ENCODE data around the gene KCTD21.

KCTD21 gene

DNA sequence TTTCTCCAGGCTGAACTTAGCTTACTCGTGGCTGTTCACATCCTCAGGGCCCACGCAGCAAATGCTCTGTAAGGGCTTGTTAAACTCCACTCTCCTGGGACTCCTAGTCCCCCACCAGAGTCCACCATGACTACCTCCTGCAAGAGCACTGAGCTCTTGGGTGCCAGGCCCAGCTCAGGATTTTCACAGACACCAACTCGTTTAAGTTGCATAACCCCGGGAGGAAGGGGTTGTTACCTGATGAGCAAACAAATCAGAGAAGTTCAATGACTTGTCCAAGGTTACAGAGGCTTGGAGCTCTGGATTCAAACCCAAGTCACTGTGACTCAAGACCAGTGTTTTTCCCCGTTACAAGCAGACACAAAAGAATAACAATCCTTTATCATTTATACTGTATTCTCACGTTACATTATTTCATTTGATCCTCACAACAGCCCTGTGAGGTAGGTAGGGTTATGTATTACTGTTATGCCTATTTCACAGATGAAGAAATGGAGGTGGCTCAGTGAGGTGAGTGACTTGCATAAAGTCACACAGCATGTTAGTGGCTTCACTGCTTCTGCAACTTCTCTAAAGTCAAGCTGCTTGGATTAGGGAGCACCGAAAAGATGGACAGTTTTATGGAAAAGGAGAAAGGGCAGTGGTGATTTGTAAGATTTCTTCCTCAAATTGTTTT, 17.4 kb downstream of the KCTD21 start:
- no peak for DNase-seq

DNA sequence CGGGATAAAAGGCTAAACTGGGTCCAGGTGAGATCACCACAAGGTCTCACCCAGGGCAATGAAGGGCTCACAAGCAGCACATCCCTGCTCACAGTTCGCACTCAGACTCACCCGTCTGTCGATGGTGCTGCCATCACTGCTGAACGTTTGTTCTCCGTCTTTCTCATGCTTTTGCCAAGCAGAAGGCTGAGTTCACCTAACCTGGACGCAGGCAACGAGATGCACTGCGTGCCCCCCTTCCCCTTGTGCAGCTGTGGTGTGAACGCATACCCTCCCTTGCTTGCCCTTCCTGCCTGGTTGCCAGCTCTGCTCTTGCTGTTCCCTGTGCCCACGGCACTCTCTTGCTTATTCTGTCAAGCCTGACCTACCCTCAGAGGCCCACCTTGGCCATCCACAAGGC, 18.0 kb downstream of the KCTD21 start:
- no peak for DNase-seq

DNA sequence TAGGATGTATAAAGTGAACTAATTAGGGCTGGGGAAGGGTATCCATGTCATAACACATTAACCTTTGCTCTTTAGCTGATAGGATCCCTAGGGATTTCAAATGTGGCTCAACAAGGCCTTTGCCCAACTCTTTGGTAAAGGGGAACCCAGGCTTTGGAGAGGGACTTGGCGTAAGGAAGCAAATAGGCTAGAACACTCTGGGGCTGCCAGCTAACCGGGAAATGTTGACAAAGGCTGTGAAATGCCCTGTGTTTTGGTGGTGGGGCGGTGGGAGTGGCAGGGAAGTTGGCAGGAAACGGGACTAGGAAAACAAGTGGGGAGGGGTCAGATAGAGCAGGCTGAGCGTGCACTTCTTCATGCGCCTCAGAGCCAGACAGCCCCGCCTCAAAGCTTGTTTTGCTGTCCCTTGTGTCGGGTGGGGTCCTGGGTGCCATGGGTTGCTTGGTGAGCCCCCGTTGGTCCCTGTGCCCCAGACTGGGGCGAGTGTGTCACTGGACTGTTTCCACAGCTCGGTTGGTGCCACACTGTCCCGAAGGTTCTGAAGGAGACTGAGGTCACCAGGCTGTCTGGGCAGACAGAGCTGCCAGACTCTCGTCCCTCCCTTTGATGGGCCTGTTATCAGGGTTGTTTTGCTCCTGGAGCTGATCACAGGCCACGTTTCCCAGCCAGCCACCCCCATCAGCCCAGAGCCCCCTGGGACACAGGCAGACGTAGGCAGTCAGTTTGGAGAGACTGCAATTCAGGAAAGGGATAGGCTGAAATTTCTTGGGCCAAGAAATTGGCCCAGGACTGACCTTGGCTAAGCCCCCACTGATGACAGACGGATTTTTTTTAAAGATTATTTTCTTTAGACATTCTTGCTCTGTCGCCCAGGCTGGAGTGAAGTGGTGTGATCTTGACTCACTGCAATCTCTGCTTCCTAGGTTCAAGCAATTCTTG, 19.6 kb downstream of the KCTD21 start:
- DNase-seq: no peak

DNA sequence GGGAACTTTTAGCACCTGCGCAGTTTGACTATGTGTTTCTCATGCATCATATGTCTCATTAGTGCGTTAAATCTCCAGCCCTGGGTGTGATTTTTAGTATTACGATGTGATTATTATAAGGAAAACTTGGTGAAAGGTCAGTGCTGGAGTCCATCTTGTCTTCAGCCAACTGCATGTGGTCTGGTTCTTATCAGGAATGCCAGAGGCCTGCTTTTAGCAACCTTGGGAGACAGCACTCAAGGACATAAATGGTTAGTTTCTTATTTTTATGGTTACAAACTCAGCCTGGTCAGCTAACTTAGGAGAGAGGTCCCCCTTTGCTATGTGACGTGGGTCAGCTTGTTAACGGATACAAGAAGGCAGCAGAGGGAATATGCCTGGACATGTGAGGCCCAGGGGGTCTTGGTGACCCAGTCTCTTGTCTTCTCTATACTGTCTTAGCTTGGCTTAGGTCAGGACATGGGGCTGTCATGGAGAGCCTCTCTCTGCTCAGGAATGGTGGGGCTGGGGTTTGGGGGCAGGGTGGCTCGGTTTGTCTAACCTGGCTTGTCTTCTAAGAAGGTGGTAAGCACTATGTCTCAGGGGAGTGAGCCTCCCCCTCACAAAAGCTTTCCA, 21.5 kb downstream of the KCTD21 start:
- no peak for DNase-seq

DNA sequence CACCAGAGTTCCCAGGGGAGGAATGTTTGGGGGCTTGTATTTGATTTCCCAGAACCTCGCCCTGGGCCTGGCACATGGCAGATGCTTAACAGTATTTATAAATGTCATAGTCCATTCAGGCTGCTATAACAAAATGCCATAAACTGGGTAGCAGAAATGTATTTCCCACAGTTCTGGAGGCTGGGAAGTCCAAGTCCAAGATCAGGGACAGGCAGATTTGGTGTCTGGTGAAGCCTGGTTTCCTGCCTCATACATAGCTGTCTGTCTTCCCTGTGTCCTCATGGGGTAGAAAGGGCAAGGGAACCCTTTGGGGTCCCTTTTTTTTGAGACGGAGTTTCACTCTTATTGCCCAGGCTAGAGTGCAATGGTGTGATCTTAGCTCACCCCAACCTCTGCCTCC, 24.0 kb downstream of the KCTD21 start:
- no peak for DNase-seq

DNA sequence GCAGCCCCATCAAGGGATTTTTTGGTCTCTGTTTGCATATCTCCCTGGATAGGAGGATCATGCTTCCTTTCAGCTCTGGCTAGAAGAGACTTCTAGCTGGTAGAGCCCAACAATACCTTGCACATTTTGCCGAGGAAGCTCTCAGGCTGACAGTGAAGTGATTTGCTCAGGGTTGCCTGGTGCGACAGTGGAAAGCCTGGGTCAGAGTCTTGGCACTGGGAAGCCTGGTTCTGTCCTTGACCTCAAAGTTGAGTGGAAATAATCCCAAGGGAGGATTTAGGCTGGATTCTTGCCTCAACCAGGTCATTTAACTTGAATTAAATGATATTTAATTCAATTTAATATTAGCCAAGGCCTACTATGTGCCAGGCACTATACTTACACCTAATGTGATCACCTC, 24.6 kb downstream of the KCTD21 start:
- DNase-seq: no peak

DNA sequence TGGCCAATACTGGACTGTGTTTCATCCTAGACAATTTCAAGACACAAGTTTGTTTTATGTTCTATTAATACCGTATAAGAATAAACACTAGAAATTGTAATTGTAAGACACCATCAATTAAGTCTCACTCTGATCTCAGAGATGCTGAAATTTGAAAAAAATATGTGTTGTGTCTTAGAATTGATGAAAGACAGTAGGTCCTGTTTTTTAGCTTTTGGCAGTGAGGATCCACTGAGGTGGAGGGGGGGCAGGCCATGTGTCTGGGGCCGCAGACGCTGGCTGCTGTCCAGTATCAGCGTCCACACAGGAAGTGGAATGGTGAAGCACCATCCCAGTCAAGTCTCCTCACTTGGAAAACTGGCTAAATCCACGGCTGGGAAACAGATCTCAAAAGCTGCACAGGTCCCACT, 26.5 kb downstream of the KCTD21 start:
- DNase-seq: no peak

DNA sequence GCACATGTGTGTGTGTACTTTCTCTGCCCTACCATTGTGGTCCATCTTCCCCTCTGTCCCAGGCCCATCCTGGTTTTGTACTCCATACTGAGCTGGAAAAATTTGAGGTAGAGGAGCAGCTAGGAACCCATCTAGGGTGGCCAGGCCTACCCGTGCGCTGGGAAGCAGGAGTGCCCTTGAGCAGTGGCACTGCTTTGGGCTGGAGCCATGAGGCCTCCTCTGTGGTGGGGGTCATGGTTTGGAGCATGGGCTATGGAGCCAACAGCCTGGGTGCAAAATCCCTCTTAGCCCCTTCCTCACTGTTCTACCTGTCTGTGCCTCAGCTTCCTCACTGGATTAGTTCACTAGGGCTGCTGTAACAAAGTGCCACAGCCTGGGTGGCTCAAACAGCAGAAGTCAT, 27.1 kb downstream of the KCTD21 start:
- DNase-seq: no peak

DNA sequence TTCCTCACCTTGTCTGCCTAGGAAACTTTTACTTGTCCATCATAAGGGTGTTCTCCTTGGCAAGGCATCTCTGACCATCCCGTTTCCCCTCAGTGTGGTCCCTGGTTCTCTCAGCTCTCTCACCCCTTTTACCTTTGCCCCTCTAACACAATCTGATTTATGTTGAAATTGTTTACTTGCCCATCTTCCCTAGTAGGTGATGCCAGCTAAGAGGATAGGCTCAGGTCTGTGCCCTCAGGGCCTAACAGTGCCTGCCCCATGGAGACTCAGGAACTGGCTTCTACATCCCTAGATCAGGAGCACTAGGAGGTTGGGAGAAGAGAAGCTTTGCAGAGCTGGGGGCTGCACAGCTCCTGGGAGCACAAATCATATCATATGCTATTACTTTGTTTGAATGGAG, 27.9 kb downstream of the KCTD21 start:
- no peak for DNase-seq

DNA sequence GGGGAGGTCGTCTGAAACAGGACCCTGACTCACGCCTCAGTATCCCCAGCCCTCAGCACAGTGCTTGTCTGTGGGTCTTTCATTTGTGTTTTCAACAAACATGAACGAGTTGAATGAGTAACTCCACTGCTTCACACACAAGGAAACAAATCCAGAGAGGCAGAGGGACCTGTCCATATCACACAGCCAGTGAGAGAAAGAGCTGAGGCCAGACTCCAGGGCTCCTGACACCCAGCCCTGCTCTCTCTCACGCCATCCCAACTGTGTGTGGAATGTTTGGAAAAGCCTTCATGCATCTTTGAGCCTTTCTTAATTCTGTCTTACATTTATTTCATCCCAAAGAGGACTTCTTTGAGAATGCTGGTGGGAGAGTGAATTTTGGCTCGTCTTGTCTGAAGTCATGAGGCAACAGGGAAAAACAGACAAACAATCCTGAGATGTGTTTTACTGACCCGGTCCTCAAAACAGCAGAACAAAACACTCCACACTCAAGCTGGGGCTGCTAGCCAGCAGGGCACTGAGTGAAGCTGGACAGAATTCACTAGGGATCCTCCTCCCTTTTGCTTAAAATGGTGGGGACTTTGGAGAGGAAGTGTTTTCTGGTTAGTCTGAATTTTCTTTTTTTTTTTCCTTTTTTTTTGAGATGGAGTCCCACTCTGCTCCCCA, 29.3 kb downstream of the KCTD21 start:
- no peak for DNase-seq

DNA sequence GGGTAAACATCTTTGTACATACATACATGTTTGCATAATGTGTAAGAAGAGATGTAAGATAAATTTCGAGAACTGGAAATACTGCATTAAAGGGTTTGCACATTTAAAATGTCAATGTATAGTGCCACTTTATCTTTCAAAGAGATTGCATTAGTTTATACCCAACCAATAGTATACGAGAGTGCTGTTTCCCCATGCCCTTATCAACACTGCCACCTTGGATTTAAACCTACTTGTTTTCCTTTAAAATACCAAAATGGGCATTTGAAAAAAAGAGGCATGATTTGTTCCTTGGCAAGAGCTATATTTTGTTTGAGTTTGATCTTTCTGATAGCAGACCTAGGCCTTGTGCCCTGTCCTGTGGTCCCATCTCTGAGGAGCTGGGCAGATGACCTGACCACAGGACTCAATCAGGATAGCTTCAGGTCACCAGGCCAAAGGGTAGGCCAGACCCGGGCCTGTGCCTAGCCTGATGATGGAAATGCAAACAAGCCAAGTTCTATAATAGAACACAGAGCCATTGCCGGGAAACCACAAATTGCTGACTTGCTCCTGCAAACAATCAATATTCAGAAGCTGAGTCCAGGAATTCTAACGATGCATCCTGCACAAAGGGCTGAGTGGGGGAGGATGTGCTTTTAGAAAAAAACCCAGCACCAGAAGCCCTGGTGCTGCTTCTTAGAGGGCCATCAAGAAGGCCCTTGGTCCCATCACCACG, 32.1 kb downstream of the KCTD21 start:
- DNase-seq: no peak

DNA sequence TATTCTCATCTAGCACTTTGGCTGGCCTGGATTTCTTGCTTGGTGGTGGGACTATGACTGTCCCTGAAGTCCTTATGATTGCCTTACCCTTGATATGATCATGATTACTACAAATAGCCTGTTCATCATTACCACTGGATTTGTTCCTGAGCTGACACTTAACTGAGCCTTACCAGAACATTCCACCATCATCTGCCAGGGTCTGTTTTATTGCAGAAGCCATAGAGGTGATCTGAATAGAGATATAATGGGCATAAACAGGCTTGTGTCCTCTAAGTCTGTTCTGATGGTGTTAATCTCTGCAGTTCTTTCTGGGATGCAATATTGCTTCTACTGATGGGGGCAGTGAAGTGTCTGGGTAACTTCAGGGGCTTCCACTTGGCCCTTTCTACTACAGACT, 36.6 kb downstream of the KCTD21 start:
- no peak for DNase-seq

DNA sequence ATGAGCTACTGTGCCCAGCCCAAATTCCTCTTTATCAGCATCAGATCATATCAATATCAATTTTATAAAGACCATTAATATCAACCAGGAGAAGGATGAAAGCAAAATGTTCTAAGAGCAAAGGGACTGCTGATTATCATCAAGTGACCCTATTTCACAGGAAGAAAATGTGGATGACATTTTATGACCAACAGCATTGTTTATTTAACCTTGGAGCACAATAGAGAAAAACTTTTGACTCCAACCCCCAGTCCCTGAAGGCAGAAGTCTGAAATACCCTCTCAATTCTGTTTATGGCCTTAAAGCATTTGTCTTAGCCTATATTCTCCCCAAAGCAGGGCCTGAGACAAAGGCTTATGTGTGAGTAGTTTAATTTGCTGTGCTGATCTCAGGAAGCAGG, 37.7 kb downstream of the KCTD21 start:
- no peak for DNase-seq

DNA sequence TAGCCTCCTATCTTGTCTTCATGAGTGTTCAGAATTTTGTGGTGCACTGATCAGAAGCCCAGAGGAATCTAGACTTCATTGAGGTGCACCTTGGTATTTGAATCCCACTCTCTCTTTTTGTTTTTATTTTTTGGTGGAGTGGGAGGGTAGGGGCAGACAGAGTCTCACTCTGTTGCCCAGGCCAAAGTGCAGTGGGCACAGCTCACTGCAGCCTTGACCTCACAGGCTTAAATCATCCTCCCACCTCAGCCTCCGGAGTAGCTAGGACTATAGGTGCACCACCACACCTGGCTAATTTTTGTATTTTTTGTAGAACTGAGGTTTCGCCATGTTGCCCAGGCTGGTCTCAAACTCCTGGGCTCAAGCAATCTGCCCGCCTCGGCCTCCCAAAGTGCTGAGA, 38.1 kb downstream of the KCTD21 start:
- no peak for DNase-seq

DNA sequence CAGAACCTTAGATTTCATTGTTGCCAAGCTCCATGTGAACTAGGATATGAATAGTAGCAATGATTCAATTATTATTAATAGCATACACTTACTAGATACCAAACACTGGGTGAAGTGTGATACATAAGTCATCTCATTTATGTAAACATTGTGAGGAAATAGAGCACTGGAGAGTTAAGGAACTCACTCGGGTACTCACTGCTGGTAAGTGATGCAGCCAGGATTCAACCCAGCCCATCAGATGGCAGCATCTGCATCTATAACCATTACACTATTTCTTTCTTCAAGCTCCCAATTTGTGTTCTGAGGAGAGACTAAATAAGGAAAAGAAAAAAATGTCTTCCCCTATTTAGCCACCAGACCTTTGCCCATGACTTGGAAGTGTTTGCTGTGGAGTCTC, 38.8 kb downstream of the KCTD21 start:
- no peak for DNase-seq

DNA sequence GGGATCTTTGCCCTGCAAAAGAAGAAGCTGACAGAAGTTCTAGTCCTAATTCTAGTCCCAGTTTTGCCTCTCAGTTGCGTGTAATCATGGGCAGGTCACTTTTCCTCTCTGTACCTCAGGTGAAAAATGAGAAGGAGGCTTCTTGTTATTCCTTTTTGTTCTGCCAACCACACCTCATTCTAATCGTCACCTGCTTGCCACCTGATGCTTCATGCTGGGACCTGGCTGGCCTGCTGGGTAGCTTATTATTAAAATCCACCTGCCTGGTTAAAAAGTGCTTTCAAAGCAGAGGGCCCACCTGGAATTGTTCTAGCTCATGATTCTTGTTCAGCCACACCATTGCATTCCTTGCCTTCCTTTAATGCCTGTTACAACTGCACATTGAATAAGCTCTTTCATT, 40.6 kb downstream of the KCTD21 start:
- DNase-seq: peak; percentile 57

DNA sequence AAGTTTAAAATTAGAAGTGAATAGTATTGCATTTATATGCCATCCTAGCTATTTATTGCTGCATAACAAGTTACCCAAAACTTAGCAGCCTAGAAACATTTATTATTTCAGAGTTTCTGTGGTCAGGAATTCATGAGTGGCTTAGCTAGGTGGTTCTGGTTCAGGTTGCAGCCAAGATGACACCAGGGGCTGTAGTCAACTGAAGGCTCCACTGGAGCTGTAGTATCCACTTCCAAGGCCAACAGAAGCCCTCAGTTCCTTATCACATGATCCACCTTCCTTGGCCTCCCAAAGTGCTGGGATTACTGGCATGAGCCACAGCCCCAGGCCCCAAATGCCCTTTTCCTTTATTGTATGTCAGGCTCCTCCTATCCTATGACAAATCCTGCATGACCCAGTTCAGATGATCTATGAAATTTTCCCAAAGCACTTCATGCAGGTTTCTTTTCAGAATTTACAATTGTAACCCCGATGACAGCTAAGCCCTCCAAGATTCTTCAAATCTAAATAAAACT, 42.9 kb downstream of the KCTD21 start:
- no peak for DNase-seq

DNA sequence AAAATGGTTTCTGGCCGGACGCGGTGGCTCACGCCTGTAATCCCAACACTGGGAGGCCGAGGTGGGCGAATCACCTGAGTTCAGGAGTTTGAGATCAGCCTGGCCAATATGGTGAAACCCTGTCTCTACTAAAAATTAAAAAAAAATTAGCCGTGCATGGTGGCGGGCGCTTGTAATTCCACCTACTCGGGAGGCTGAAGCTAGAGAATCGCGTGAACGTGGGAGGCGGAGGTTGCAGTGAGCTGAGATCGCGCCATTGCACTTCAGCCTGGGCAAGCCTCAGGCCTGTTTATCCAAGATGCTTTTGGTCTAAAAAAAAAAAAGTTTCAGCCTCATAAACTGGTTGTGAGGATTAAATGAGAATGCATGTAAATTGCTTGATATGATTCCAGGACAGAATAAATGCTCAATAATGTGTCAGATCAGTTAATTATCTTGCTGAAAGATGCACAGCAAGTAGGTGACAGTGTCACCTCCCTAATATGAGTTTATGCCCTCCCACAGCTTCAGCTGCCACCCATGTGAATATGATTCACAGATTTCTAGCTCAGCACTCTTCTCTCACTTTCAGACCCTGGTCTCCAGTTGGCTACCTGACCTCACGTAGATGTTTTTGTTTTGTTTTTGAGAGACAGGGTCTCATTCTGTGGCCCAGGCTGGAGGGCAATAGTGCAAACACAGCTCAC, 47.9 kb downstream of the KCTD21 start:
- no peak for DNase-seq

DNA sequence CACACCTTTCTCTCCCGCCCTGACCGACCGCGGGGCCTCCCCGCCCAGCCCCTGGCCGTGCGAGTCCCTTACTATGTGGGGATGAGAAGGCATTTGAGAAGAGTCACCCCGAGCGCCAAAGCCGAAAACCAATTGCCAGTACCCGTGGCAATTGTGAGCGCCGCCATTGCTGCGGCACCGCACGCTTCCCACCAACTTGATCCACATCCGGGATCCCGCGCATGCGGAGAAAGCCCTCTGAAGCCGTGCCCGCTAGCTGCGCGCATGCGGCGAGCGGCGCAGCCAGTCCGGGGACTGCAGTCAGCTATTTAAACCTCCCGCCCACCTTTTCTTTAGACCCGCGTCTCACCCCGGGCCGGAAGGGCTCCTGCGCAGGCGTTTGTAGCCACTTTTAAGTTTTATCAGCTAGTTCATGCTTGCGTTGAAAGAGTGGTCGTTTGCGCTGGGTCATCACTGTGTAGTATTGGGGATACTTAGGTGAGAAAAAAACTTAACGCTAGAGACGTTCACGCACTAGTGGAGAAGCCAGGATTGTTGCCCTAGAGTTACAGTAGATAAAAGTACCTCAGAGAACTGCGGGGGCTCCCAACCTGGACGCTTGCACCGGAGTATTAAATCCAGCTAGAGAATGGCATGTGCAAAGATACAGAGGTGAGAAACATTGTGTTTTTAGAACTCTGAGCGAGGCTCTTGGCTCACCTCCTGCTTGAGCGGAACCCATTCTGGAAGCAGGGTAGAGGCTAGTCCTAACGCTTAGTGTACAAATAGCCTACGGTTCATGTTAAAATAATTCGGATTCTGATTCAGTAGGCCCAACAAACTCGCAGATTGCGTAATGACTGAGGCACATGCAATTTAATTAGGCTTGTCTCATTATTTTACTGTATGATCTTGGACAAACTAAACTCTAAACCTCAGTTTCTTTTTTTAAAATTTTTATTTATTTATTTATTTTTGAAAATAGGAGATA, 48.7 kb downstream of the KCTD21 start, which contains the start of gene ALG8:
Gene ALG8 (minus strand): TSS at position 205 of the 970 bp plus-strand sequence. CDS start 38 bp downstream, at position 167.
- DNase-seq: peak; percentile 98

DNA sequence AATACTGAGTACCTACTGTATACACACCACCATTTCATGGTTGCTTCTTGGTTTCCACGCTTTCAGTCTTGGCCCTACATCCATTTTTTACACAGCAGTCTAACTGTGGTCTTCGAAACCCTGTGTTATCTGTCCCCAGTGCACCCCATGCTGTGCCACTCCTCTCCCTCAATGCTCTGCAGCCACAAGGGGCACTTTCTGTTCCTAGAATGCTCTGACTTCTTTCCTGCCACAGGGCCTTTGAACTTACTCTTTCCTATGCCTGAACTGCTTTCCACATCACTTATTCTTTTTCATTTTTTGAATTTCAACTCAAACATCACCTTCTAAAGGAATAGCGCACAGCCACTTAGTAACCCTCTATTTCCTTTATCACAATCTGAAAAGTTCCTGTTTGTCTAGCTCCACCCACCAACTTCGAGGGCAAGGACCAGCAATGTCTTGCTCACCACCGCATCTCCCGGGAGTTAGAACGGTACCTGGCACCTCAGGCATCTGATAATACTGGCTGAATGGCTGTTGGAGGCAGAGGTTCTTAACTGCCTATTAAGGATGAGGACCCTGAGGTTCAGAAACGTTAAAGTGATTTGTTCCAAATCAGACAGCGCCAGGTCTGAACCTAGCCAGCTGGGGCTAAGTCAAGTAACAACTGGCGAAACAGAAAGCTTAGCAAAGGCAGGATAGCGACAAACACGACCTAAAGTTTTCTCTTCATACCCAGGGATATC, 49.6 kb downstream of the KCTD21 start:
- DNase-seq: peak; percentile 29

Data from DMS79 treated with DMSO at 0.1 percent for 48 hours (cell line).